Neutrophil (primary cell): ENCODE data around the gene CACNA1D.

Source experiments
- H3K27ac ChIP-seq: fragments of 200-600 bp; sonication (generic); 2 replicates; pipeline ENCODE4 v1.5.1; 2016; ENCODE audit warnings: mild to moderate bottlenecking, moderate library complexity
- H3K27me3 ChIP-seq: fragments of 200-600 bp; sonication (generic); 2 replicates; pipeline ENCODE4 v1.6.0; 2016; ENCODE audit warnings: mild to moderate bottlenecking
- H3K36me3 ChIP-seq: fragments of 200-600 bp; sonication (generic); 2 replicates; pipeline ENCODE4 v1.5.1; 2017
- H3K4me1 ChIP-seq, 2 experiments: fragments of 200-600 bp in 1 of 2; sonication (generic) in 1 of 2; 1 replicate in 1 of 2; 2 replicates in 1 of 2; pipeline versions ENCODE4 v1.5.1 to v1.6.1; 2013 to 2016; ENCODE audit warnings: low read depth in 1 of 2, low read length in 1 of 2, mild to moderate bottlenecking in 1 of 2, moderate library complexity in 1 of 2; ENCODE audit not compliant: control insufficient read depth in 1 of 2, insufficient read depth in 1 of 2
- H3K4me3 ChIP-seq, 2 experiments: fragments of 200-600 bp in 1 of 2; sonication (generic) in 1 of 2; 1 replicate in 1 of 2; 2 replicates in 1 of 2; pipeline ENCODE4 v1.5.1; 2013 to 2016; ENCODE audit warnings: low read depth in 1 of 2, low read length in 1 of 2, mild to moderate bottlenecking in 1 of 2, moderate library complexity in 1 of 2
- H3K9me3 ChIP-seq: fragments of 200-600 bp; sonication (generic); 2 replicates; pipeline ENCODE4 v1.5.1; 2016
- TF ChIP-seq, protein P1 (sequence below): fragments of 200-600 bp; sonication (generic); IDR thresholded peaks from 2 replicates; pipeline ENCODE4 v1.5.1; 2016; ENCODE audit warnings: antibody characterized with exemption

Gene CACNA1D

DNA sequence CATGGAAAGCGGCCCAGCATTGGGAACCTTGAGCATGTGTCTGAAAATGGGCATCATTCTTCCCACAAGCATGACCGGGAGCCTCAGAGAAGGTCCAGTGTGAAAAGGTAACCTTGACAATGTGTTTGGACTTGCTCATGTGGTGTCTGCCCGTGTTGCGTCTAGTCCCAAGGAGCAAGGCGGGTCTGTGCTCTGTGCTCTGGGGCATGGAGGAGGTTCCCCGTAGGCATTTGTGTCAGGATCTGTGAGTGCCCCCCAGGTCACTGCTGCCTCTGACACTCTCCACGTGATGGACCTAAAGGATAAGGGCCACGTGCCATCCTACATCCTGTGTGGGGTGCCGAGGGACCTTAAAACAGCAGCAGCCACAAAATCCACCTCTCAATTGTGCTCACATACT lies 306.9 kb downstream of the CACNA1D start:
- H3K36me3 ChIP-seq = no peaks in the 10 kb centered on the region
- H3K27me3 ChIP-seq = peaks cover 30% of the 10 kb centered on the region
- no peak overlapping the region for H3K4me3 ChIP-seq
- no peaks in the 10 kb centered on the region for H3K9me3 ChIP-seq
- no peaks in the 10 kb centered on the region for H3K4me1 ChIP-seq
- TF ChIP-seq, protein P1, sequence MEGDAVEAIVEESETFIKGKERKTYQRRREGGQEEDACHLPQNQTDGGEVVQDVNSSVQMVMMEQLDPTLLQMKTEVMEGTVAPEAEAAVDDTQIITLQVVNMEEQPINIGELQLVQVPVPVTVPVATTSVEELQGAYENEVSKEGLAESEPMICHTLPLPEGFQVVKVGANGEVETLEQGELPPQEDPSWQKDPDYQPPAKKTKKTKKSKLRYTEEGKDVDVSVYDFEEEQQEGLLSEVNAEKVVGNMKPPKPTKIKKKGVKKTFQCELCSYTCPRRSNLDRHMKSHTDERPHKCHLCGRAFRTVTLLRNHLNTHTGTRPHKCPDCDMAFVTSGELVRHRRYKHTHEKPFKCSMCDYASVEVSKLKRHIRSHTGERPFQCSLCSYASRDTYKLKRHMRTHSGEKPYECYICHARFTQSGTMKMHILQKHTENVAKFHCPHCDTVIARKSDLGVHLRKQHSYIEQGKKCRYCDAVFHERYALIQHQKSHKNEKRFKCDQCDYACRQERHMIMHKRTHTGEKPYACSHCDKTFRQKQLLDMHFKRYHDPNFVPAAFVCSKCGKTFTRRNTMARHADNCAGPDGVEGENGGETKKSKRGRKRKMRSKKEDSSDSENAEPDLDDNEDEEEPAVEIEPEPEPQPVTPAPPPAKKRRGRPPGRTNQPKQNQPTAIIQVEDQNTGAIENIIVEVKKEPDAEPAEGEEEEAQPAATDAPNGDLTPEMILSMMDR = no peak
- H3K27ac ChIP-seq = no peak overlapping the region

DNA sequence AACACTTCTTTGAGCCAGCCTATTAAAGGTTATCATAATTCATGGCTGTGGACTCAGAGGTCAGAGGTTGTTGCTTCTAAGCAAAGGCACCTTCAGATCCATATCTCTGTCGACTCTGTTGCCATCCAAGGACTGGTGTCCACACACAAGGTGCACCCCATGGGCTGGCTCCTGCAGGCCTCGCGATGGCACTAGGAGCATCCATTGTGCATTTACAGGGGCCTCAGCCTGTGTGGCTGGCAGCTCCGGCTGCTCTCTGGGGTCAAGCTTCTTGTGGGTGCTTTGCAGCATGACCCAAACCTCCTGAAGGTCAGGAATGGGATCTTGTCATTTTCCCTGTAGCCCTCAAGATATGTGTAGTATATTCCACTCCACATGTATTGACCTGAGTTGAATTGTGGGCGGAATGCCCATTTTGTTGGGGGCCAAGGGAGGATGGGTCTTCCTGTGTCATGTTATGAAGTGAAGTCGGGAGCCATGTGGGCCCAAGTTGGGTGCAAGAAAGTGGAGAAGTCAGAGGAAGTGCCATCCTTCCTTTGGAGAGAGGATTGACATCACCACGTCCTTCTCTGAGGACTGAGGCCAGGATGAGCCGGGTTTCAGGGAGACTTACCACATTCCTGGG lies 308.0 kb downstream of the CACNA1D start:
- TF ChIP-seq, protein P1 = no peak
- Histone ChIP-seq H3K4me1 (no peaks in the 10 kb centered on the region), H3K36me3 (no peaks in the 10 kb centered on the region), H3K4me3 (no peak overlapping the region), H3K9me3 (no peaks in the 10 kb centered on the region), H3K27me3 (peaks cover 20% of the 10 kb centered on the region), H3K27ac (no peak overlapping the region)

DNA sequence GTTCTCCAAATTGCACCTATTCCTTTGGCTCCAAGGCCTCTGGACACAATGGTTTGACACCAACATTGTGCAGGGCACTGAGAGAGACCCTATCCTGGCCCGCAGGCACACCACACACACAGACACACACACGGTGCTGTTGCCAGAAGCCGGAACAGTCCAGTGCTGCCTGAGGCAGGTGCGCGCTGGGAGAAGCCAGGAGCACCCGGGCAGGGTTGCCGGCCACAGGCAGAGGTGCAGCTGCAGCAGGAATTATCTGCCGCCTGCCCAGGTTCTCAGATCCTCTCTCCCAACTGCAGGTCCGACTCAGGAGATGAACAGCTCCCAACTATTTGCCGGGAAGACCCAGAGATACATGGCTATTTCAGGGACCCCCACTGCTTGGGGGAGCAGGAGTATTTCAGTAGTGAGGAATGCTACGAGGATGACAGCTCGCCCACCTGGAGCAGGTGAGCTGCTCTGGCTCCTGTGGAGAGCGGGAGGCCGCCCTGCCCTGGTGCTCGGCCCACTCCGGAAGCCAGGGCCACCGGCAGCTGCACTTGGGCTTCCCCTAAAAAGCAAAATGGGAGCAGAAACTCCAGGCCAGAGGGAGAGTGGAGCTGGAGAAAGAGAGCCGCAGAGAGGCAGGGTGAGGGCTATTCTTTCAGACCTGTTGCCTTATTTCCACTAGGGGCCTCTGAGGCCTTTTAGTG lies 308.9 kb downstream of the CACNA1D start:
- Histone ChIP-seq H3K9me3 (no peaks in the 10 kb centered on the region), H3K27me3 (peaks cover 19% of the 10 kb centered on the region), H3K36me3 (no peaks in the 10 kb centered on the region), H3K4me1 (no peaks in the 10 kb centered on the region), H3K4me3 (no peak overlapping the region), H3K27ac (no peak overlapping the region)
- TF ChIP-seq, protein P1 = no peak

DNA sequence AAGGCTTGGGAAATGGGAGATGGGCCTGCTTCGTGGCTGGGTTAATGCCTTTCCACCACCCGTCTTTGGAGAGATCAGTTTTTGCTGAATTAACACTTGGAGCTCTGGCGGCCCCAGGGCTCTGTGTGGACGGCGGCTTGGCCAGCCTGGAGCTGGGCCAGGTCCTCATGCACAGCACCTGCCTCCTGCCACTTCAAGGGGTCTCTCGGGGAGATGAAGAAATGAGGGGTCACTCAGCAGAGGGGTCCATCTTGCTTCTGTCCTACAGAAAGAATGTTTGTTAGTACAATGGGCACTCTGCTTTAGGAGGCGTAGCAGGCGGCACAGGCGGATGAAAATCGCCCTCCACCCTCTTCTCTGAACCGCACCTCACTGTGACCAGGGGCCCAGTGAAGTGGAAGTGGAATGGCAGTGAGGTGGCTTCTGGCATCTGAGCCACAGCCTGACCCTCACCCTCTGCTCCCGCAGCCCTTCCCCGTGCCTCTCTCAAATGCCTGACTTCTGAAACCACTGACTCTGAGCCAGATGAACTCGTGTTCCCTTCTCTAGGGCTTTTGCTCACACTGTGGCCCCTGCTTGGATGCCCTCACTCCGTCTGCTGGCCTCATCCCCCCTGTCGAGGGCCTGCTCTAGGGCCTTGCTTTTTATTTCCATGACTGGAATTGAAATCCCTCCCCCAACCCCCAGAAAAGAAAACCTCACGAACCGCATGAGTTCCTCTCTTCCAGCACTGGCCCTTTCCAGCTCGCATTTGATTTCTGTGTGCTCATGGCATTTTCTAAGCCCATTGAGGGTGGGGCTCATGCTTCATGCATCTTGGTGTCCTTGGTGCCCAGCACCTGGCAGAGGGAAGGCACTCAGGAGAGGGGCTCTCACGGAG lies 309.6 kb downstream of the CACNA1D start:
- no peaks in the 10 kb centered on the region for H3K36me3 ChIP-seq
- TF ChIP-seq, protein P1 = no peak
- H3K9me3 ChIP-seq = no peaks in the 10 kb centered on the region
- no peak overlapping the region for H3K4me3 ChIP-seq
- H3K4me1 ChIP-seq = no peaks in the 10 kb centered on the region
- H3K27me3 ChIP-seq = peaks cover 19% of the 10 kb centered on the region
- no peak overlapping the region for H3K27ac ChIP-seq

DNA sequence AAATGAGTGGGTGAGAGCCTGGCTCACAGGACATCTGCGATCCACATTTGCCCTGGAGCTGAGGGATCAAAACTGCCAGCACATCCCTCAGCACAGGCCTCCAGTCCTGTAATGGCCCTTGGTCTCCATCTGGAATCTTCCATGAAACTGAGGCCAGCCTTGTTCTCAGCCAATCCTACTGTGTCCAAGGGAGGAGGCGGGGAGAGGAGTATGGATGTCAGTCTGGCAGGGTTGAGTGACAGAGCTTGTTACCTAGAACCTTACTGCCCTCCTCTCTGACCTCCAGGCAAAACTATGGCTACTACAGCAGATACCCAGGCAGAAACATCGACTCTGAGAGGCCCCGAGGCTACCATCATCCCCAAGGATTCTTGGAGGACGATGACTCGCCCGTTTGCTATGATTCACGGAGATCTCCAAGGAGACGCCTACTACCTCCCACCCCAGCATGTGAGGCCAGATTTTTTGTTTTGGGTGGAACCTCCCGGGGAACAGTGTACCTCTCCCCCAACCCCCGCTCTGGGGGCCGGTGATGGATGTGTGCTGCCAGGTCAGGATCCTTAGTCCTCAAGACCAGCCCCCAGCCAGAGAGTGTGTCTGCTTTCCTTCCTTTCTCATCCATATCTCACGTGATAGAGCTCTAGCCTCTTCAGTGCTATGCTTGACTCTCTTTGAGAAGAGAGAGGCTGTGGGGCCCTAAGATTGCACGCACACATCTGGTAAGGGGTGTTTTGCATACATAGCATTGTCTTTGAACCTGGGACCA lies 310.5 kb downstream of the CACNA1D start:
- Histone ChIP-seq H3K27me3 (peaks cover 19% of the 10 kb centered on the region), H3K4me1 (no peaks in the 10 kb centered on the region), H3K27ac (no peak overlapping the region), H3K9me3 (no peaks in the 10 kb centered on the region), H3K36me3 (no peaks in the 10 kb centered on the region), H3K4me3 (no peak overlapping the region)
- TF ChIP-seq, protein P1 = no peak
